PFSK-1 (cell line): Measurements from ENCODE around the gene STPG4.

Source experiments
- FOXP2 ChIP-seq: optimal IDR thresholded peaks from 2 replicates; pipeline ENCODE3; 2011; ENCODE audit warnings: borderline replicate concordance, control low read depth, inconsistent platforms; ENCODE audit not compliant: insufficient read depth; ENCODE audit errors: extremely low read length, extremely low read depth
- POLR2AphosphoS5 ChIP-seq: IDR thresholded peaks from 2 replicates; pipeline ENCODE4 v1.6.1; 2012; ENCODE audit warnings: low read depth, mild to moderate bottlenecking, control low read depth, low read length, moderate library complexity
- REST ChIP-seq, 2 experiments: IDR thresholded peaks; 2 replicates each; pipeline versions ENCODE4 v1.6.1 to v1.8.0; 2011 to 2012; ENCODE audit warnings: low read depth in 2 of 2, low read length in 2 of 2, control low read depth in 1 of 2, inconsistent platforms in 1 of 2, mild to moderate bottlenecking in 1 of 2, moderate library complexity in 1 of 2; ENCODE audit not compliant: insufficient read depth in 1 of 2
- SIN3A ChIP-seq: IDR thresholded peaks from 2 replicates; pipeline ENCODE4 v1.6.1; 2012; ENCODE audit warnings: mild to moderate bottlenecking, low read length, moderate library complexity, borderline replicate concordance; ENCODE audit not compliant: insufficient read depth
- TAF1 ChIP-seq: IDR thresholded peaks from 2 replicates; pipeline ENCODE4 v1.6.1; 2012; ENCODE audit warnings: low read length, control low read depth, borderline replicate concordance; ENCODE audit not compliant: insufficient read depth

Gene STPG4

GRCh38 chr2:47180531-47180930, 25.4 kb upstream of the STPG4 start:
- no peak for TF ChIP-seq POLR2AphosphoS5
- TF ChIP-seq FOXP2, result no peak
- TF ChIP-seq TAF1, result no peak

- no peak for TF ChIP-seq TAF1
- peak in 1 of 2 experiments; percentile 38; a peak in 1 of 4 replicates for TF ChIP-seq REST (IDR thresholded peaks at IDR 0.05; ENCODE audit: insufficient read depth in 1 of 2, low read depth in 2 of 2, low read length in 2 of 2)
- TF ChIP-seq FOXP2, result no peak
- 0 out of 2 replicates have a peak, but pooled peaks have one; percentile 32 for TF ChIP-seq SIN3A
- no peak; the same call in 1 of the 2 replicates for TF ChIP-seq POLR2AphosphoS5
Measured at GRCh38 chr2:47179388-47179787, 24.3 kb upstream of the STPG4 start.

GRCh38 chr2:47178341-47178740, 23.2 kb upstream of the STPG4 start:
- TF ChIP-seq SIN3A, result no peak
- no peak for TF ChIP-seq REST (IDR thresholded peaks at IDR 0.05; ENCODE audit: insufficient read depth in 1 of 2, low read depth in 2 of 2, low read length in 2 of 2)
- TF ChIP-seq POLR2AphosphoS5, result peak; percentile 67
- no peak for TF ChIP-seq FOXP2
- TF ChIP-seq TAF1, result peak; percentile 45; the same call in 1 of the 2 replicates

GRCh38 chr2:47177043-47177565, 22.0 kb upstream of the STPG4 start:
- TF ChIP-seq SIN3A, result no peak
- no peak for TF ChIP-seq FOXP2
- no peak for TF ChIP-seq REST (IDR thresholded peaks at IDR 0.05; ENCODE audit: insufficient read depth in 1 of 2, low read depth in 2 of 2, low read length in 2 of 2)
- TF ChIP-seq POLR2AphosphoS5, result no peak
- TF ChIP-seq TAF1, result no peak

- TF ChIP-seq SIN3A (peak; percentile 94; the same call in 1 of the 2 replicates), POLR2AphosphoS5 (peak; percentile 77), REST (IDR thresholded peaks at IDR 0.05; ENCODE audit: insufficient read depth in 1 of 2, low read depth in 2 of 2, low read length in 2 of 2) (0 out of 4 replicates have a peak, but pooled peaks of 1 of the 2 experiments have one; percentile 8), TAF1 (peak; percentile 32; the same call in 1 of the 2 replicates), FOXP2 (no peak)
Measured at GRCh38 chr2:47174733-47175361, 19.7 kb upstream of the STPG4 start.
